NCI-H526 treated with DMSO at 0.1 percent for 48 hours (cell line): ENCODE results near the gene HERC2.
A peak's percentile ranks its signal among the peaks of the same experiment; 100 is the strongest.

Experiments used
- DNase-seq: peaks from one replicate; lab custom pipeline; 2025; lab: John Stamatoyannopoulos, UW

Gene HERC2

GRCh38 chr15:28113394-28114113 is 208.4 kb downstream of the HERC2 start:
- DNase-seq, result no peak

- DNase-seq, result no peak
Observed at GRCh38 chr15:28112962-28113361, 209.0 kb downstream of the HERC2 start.

- DNase-seq, result no peak
Observed at GRCh38 chr15:28112101-28112760, 209.7 kb downstream of the HERC2 start.

GRCh38 chr15:28111543-28111942 is 210.4 kb downstream of the HERC2 start:
- DNase-seq, result no peak

- no peak for DNase-seq
Observed at GRCh38 chr15:28110481-28110881, 211.5 kb downstream of the HERC2 start.

- DNase-seq, result no peak
Observed at GRCh38 chr15:28109626-28110455, 212.1 kb downstream of the HERC2 start.

GRCh38 chr15:28107904-28108275 is 214.1 kb downstream of the HERC2 start:
- DNase-seq, result no peak

- DNase-seq, result no peak
Observed at GRCh38 chr15:28107111-28107903, 214.7 kb downstream of the HERC2 start.

- no peak for DNase-seq
Observed at GRCh38 chr15:28106294-28107110, 215.5 kb downstream of the HERC2 start.

- DNase-seq, result no peak
Observed at GRCh38 chr15:28105793-28106192, 216.2 kb downstream of the HERC2 start.

GRCh38 chr15:28105224-28105791 is 216.7 kb downstream of the HERC2 start:
- no peak for DNase-seq

- no peak for DNase-seq
Observed at GRCh38 chr15:28104326-28104725, 217.7 kb downstream of the HERC2 start.

- no peak for DNase-seq
Observed at GRCh38 chr15:28103831-28104230, 218.1 kb downstream of the HERC2 start.

GRCh38 chr15:28101983-28102441 is 220.0 kb downstream of the HERC2 start:
- no peak for DNase-seq

- no peak for DNase-seq
Observed at GRCh38 chr15:28101201-28101600, 220.8 kb downstream of the HERC2 start.

GRCh38 chr15:28100516-28101195 is 221.3 kb downstream of the HERC2 start:
- DNase-seq, result no peak

- DNase-seq, result no peak
Observed at GRCh38 chr15:28099555-28100140, 222.3 kb downstream of the HERC2 start.

- peak; percentile 65 for DNase-seq
Observed at GRCh38 chr15:28098766-28099554, 223.0 kb downstream of the HERC2 start, which contains the start of gene OCA2. Gene OCA2, minus strand, starts transcription at chr15:28099315. Its CDS starts 17,441 bp downstream, at chr15:28081874.

GRCh38 chr15:28098360-28098765 is 223.6 kb downstream of the HERC2 start:
- no peak for DNase-seq
